AG20443 (cell line): ENCODE measurements around the gene PARD3B.

Experiments used
- DNase-seq: peaks from one replicate; pipeline ENCODE4 v3.0.0; 2012; ENCODE audit warnings: low spot score, mixed read lengths

Gene PARD3B

DNA sequence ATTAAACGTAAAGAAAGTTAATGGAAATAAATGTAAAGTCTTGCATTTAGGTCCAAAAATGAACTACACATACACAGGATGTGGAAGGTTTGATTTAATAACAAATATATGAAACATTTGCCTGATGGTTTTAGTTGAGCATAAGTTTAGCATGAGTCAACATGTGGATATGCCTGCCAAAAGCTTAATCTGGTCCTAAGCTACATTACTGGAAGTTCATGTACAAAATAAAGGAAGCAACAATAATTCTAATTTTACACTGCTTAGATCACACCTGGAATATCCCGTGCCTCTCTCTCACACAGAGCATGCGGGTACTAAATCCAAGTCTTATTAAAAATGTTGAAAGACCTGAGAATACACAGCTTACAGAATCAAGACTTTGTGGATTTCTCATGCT lies 860.5 kb downstream of the PARD3B start:
- peak; percentile 65 for DNase-seq

DNA sequence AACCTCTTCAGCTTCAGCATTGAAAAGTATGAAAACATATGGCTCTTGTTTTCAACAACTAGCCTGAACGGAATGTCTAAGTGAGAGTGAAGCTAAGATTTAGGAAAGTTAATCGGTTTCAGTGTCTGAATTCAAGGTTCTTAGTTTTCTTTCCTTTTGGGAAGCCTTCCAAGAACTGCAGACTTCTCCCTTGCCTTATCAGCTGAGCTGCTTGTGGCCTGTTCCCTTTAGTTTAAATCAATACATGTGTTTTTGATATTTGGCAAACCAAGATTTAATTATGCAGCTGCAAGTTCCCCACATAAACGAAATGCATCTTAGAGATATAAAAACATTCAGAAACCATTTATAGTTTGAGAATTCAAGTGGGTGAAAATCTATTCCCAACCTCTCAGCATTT lies 862.7 kb downstream of the PARD3B start:
- peak; percentile 29 for DNase-seq

DNA sequence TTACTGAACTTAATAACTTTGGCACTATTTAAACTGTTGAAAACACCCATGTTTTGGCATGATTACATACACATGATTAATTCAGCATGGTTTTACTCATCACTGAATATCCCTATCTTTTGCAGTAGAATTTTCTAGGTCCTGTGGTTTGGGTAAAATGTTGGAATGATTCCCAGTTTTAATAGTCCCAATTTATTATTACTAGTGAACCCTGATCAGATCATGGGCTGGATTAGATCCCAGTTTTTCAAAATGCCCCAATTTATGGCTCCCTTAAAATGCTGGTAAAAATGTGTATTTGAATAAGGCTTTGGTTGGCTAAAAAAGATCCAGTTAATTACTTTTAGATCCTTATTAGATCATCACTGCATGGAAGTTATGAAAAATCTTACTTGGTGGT lies 863.4 kb downstream of the PARD3B start:
- DNase-seq = no peak

DNA sequence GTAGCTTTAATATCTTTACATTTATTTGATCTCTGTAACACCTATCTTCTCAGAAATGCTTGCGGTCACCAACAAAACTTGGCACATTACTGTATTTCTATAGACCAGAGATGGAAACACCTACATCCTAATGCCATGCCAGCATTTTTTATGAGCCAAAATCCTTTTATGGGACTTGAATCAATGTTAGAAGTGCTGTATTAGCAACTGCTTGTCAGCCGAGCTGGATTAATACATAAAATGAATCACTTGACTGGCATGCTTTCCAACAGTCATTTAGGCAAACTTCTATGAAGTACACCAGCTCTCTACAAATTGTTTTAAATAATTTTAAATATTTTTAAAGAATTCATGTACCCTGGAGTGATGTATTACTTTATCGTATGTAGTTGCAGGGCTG lies 864.1 kb downstream of the PARD3B start:
- no peak for DNase-seq

DNA sequence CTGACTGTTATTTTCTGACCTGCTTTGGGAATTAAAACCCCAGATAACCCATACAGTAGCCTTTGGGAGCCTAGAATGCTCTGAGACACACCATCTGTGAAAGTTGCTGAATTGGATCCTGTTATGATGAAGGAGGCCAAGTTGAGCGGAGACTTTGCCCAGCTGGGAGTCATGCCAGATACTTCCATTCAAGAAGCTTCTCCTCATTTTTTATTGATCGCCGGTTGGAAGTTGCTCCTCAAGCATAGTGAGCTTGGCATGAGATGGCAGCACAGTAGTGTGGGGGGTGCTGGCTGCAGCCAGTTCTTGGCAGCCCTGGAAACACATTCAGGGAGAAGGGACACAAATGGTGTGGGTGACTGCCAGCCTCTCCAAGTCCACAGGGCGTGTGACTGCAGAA lies 866.3 kb downstream of the PARD3B start:
- DNase-seq = no peak

DNA sequence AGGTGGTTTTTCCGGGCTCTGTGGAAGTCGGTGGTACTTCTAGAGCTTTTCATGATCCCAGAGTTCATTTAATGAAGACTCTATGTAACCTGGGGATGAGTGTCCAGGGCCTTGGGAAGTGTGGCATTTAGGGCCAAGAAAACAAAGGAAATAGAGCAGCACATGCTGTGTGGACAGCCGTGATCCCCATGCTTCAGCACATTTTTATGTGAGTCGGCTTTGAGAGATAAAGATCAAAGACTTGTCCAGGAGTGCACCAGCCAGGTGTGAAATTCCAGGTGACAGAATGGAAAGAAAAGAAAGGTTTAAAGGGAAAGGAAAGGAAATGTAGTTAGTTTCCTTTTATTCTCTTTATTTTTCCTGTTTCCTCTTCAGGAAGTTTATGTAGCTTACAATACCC lies 879.1 kb downstream of the PARD3B start:
- DNase-seq = no peak

DNA sequence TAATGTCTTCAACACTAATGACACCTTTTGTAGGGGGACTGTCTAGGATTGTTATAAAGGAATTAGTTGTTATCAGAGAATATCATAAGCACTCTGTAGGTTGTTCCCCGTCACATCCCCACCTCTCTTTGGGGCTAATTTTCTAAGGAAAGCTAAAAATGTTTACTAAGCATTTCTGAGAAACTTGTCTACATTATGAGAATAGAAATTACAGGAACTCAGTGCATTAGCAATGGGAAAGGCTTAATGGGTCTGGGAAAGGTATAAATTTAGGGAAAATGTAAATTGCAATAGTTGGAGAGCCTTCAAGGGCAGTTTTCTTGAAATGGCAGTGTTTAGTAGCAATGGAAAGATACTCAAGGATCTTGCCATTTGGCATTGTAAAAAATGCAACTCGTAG lies 879.8 kb downstream of the PARD3B start:
- no peak for DNase-seq

DNA sequence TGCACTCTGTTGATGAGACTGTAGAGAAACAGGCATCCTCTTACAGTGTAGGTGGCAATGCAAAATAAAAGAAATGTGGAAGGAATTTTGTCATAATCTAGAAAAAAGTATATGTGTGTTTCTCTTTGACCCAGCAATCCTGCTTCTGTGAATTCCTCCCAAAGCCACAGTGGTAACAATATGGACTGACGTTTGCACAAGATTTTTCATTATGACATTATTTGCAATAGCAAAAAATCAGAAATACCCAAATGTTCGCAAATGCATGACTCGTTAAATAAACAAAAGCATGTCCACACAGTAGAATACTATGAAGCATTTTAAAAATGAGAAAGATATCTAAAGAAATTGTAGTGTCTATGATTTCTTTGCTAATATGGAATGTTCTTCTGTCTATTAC lies 881.8 kb downstream of the PARD3B start:
- no peak for DNase-seq

DNA sequence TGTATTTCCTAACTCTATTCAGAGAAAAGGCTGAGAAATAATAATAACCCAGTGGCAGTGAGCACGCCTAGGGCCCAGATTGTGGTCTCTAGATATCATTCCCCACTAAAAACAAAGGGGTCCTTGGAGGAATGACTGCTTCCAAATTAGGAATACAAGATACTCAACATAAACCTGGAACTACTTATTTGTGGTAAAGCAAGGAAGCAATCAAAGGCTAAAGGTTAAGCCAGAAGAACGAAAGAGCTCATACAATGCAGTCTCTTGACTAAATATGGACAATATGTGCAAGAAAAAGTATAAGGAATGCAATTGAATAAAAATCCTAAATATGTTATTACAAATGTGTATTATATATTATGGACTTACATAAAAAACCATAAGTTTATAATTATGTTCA lies 883.5 kb downstream of the PARD3B start:
- no peak for DNase-seq

DNA sequence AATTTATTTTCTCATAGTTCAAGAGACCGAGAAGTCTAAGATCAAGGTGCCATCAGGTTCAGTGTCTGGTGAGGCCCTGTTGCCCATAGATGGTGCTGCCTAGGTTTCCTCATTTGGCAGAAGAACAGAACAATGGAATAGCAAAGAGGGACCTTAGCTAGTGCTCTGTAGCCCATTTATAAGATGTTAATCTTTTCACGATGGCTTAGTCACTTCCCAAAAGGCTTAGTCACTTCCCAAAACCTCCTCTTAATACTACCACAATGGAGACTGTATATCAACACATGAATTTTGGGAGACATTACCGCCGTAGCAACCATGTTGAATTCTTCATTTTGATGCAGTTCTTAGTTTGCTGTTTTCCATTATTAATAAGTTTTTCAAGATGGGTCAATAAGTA lies 890.7 kb downstream of the PARD3B start:
- DNase-seq = no peak

DNA sequence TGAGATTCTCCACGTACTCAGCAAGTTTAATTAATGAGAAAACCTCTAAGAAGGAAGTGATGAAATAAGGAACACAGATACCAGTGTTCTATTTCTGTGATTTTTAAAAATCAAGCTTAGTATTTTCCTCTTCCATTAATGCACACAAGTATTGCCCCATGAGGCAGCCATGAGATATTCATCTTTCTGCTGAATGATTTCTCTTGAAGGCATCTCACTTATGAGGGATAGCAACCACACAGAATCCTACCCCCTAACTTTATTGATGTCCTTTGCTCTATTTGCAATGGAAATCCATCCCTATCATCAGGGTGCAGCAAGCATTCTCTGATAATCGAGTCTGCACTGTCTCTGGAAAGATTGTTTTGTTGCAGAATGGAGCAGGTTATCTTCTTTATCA lies 893.0 kb downstream of the PARD3B start:
- DNase-seq = no peak

DNA sequence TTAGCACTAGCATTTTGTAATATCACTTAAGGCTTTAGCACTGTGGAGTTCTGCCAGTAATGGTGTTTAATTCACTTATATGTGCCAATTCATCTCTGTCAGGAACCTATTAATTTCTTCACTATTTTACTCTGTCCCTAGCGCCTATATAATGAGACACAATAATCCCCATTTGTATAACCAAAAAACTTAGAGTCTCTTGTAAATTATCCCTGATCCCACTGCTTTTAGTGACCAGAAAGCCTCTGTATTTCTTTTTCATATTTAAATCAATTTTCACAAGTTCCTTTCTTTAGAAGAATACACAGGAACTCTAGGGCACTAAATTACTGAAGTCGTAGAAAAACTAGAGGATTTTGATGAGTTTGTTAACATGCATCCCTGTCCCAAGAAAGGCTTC lies 894.3 kb downstream of the PARD3B start:
- no peak for DNase-seq

DNA sequence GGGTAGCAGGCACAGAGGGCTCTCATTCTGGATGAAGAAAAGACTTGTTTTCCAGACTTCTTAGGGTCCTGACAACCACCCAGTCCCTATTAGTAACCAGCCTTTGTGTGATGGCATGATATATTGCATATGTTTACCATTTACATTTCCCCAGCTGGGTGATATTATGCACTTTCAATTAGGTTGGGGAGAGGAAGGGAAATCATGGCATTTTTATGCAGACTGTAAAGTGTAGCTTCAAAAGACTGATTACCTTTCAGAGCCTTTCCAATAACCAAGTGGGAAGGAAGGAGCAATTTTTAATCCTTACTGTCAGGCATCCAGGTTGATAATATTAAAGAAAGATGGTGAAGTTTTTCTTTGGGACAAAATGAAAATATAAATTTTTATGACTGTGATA lies 896.2 kb downstream of the PARD3B start:
- no peak for DNase-seq

DNA sequence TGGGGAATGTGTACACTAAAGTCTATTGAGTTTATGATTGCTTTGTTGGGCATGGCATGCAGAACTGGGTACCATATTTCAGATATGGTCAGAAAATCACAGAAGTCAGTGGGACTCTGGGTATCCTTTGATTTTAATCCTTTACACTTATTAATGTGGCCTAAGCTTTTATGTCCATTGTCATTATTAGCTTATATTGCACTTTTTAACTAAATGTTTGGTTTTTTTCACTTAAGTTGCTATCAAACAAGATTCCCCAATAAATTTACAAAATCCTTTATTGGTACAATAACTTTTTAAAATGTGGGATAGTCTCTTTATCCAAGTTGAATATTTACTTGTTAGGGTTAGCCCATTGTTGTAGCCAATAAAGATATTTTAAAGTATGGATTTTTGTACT lies 902.9 kb downstream of the PARD3B start:
- DNase-seq = no peak

DNA sequence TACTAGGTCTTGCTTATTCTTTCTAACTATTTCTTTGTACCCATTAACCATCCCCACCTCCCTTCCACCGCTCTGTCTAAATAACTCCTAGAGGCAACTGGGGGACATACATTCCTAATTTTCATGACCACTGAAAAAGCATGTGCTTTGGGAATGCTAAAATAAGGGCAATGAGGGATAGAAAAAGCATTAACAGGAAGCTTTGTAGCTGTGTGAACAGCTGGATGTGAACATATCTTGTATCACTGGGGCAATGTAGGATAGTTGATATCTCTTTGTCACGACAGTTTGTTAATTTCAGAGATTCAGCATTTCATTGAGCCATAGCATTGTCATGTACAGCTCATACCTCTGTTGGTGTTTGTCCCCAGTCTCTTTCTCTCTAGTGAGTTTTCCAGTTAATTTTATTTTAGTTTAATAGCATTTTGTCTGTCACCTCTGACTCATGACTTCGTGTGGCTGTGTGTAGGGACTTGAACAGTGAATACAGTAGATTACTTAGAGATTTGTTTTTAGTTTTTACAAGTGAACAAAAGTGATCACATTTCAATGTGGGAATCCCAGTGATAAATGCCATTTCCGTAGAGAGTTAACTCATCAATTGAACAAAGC lies 906.7 kb downstream of the PARD3B start:
- DNase-seq = no peak

DNA sequence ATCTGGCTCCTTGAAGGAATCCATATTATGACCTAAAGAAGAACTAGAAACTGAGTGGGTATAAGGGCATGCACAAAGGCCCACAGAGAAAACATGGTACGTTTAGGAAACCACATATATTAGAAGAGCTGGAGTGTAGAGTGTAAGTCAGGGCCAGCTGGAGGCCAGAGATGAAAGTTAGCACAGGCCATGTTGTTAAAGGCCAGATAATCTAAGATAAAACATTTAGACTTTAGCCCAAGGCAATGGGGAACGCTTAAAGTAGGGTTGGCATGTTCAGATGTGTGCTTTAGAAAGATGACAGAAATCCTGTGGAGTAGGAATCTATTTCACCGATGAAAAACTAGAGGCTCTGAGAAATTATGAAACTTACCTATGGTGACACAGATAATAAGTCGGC lies 907.9 kb downstream of the PARD3B start:
- DNase-seq = no peak

DNA sequence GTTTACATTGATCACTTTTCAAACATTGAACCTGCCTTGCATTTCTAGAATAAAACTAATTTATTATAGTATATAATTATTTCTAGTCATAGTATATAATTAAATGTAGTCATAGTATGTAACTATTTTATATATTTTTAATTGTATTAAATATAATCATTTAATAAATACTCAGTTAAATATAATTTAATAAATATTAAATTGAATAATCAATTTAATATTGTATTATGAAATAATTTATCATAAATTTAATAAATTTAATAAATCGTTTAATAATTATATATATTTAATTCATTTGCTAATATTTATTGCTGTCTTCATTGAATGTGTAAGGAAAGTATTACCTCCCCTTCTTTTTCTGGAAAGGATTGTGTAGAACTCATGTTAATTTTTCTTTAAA lies 911.4 kb downstream of the PARD3B start:
- DNase-seq = no peak

DNA sequence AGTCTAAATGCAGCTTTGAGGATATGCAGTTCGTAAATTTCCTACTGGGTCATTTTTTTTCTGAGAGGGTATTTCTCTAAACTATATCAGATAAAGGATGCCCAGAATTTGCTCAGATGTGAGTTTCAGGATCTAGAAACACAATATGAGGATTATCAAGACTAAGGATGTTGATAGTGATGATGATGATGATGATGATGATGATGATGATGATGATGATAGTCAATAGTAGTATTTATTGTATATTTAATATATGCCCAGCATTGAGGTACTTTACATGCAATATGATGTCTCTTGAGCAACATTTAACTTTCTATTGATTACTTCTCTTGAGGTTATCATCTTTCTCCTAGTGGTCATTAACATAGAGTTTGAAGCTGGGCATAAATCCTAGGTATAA lies 914.9 kb downstream of the PARD3B start:
- DNase-seq = no peak

DNA sequence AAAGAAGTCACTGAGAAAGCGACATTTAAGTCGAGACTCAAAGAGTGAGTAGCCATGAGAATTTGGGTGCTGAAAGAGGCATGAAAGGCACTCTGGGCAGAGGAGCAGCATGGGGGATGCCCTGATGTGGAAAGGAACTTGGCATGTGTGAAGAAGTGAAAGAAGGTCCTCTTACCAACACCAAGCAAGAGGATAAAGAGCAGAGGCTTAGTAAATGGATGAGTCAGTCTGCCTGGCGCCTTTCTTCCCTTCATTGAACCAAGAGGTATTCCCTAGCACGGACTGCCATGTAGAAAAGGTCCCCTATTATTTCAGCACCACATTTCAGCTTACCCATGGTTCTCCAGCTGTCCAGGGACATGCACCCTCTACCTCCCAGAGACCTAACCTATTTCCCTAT lies 915.9 kb downstream of the PARD3B start:
- DNase-seq = no peak

DNA sequence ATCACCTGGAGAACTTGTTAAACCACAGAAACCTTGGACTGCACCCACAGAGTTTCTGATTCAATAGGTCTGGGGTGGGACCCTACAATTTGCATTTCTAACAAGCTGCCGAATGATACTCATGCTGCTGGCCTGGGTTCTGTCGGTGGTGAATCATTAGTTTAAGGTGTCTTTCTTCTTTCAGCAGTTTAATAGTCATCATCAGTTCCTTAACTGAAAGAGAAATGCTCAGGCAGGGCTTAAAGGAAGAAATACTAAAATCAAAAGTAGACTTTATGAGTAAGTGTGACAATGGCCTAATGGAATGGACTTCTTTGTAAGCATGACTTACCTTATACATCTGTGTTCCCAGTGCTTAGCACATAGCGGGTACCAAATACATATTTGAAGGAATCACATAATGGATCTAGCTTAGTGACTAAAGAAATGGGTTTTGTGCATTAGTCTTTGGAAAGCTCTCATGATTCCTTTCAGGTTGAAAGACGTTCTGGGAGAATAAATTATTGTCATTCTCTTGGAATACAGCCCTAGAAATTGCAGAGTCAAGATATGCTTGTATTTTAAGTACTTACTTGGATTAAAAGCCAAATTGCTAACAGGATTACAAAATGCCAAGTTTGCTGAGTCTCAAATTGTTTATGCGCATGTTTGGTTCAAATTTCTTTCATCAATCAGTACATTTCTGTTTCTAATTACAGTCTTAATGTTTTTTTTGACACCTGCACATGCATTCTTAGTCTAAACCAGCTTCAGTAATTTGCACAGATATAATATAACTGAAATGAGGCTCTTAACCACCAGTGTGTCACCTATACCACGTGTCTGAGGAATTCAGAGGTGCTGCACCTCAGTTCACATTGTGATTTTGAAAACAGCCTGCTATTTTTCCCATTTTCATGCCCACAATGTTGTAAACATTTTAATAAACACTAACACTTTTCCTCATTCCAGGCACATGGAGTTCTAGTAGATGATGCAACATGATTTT lies 916.7 kb downstream of the PARD3B start:
- DNase-seq = no peak

DNA sequence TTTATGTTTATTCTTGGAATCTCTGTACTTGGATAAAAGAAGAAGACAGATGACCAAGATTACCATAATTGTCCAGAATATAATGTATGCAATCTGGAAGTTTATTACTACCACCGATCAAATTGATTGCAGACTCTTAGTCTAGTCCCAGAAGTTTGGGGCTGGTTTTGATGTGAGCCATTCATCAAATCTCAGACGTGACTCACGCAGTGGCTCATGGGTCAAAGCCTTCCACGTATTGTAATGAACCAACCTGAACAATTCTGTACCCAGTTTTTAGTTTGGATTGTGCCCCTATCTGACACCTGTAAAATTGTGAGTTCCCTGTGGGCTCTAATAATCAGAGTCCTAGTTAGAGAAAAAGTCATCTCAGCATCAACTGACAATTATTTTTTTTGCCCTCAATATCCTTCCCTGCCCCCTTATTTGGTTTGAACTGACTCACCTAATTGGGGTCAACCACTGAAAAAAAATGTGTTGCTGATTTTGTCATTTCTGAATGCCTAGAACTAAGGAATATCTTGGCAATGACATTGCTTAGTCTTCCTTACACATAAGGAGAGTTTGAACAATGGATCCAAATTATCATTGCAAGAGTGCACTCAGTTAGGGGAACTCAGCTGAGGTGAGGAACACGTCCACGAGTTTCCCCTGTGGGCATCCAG lies 917.5 kb downstream of the PARD3B start:
- DNase-seq = no peak

DNA sequence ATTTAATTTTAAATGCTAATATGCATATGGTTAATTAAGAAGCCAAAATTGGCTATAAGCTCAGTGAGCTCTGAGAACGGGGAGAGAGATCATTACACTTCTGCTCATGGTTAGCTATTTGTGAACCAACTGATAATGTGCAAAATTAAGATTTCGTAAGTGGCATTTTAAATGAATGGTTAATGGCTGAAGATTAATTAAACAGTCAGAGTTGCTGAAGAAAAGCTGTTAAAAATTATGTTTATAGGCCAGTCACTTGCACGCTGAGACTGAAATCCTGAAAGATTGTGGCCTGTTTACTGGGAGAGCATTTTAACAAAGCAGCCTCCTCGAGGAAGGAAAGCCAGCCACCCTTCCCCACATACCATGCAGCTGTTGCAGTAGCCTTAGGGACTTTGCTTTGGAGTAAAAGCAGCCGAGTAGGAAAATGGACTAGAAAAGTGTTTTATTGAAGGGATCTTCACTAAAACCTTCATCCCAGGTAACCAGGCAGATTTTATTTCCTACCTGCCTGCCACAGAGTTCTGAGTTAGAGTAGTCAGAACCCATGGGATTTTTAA lies 918.3 kb downstream of the PARD3B start:
- DNase-seq = no peak

DNA sequence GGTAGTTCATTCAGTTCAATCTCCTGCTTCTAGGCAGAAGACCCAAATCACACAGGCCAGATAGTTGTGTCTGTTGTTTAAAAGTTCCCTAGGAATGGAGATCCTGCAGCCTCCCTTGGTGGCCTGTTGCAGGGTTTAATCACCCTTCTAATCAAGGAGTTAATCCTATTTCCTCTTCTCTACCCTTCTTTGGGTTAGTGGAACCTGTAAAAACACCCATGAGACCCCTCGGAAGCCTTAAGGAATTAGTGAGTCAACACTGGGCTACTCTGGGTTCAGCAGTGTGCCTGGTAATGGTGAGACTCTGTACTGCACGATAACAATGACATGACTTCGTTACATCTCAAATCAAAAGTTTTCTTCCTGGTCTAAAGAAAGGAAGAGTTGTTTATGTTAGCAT lies 919.4 kb downstream of the PARD3B start:
- DNase-seq = no peak
